Measurements from ENCODE around the gene OCEL1.

OCEL1 gene

DNA sequence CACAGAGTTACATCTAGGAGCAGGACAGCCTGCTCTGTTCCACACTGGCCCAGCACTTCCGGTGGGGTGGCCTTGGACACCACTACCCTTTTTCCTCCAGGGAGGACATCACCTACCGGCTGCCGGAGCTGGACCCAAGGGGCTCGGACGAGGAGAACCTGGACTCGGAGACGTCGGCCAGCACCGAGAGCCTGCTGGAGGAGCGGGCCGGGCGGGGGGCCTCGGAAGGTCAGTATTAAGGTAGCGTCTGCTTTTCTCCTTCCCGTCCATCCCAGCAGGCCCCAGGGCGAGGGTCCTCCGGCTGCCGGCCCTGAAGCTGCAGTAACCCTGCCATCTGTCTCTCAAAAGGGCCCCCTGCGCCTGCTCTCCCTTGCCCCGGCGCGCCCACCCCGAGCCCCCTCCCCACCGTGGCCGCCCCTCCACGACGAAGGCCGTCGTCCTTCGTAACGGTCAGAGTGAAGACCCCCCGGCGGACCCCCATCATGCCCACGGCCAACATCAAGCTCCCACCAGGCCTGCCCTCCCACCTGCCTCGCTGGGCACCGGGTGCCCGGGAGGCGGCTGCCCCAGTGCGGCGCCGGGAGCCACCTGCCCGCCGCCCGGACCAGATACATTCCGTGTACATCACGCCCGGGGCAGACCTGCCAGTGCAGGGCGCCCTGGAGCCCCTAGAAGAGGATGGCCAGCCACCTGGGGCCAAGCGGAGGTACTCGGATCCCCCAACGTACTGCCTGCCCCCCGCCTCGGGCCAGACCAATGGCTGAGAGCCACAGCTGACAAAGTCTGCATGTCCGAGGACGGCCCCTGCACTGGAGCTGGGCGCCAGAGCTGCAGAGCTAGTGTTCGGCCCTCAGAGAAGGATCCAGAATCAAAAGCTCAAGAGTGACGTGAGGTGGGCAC is 14.2 kb upstream of the OCEL1 start:
- DNase-seq = no peak

DNA sequence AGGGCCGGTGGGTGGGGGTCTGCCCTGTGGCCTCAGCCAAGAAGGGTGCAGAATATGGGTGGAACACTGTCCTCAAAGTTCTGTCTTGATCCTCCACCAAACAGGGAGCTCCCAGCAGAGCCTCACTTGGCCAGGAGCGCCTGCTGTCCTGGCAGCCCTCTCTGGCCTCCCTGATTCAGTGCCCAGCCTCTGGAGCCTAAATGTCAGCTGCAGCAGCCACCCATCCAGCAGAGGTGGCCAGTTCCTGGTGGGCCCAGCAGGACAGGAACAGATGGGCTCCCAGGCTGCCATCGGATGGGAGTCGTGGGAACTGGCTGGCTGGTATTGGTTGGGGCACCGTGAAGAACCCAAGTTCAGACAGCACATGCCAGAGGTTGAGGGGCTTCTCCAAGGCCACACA is 12.7 kb upstream of the OCEL1 start:
- DNase-seq = no peak

DNA sequence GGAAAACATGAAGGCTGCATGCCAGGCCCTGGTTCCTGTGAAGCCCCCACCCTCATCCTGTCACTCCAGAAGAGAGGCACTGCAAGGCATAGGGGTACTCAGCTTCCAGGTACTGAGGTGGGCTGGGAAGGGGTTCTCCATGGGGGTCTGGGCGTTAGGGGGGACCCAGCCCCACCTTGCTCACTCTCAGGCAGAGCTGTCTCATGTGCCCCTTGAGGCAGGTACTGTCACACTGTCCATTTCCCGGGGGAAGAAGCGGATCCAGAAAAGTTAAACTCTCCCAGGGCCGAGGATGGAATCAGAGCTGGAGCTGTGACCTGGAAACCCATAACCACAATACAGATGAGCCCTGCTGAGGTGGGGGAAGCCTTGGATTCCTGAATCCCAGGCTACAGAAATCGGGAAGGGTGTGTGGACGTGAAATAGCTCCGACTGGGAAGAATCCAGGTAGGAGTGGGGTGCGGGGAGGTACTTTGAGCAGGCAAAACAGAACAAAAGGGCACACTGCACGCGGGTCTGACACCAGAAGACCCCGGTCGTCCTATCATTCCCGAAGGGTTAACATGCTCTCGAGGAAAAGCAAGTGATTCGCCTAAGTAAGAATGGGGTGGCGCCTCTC is 11.4 kb upstream of the OCEL1 start:
- DNase-seq = no peak

DNA sequence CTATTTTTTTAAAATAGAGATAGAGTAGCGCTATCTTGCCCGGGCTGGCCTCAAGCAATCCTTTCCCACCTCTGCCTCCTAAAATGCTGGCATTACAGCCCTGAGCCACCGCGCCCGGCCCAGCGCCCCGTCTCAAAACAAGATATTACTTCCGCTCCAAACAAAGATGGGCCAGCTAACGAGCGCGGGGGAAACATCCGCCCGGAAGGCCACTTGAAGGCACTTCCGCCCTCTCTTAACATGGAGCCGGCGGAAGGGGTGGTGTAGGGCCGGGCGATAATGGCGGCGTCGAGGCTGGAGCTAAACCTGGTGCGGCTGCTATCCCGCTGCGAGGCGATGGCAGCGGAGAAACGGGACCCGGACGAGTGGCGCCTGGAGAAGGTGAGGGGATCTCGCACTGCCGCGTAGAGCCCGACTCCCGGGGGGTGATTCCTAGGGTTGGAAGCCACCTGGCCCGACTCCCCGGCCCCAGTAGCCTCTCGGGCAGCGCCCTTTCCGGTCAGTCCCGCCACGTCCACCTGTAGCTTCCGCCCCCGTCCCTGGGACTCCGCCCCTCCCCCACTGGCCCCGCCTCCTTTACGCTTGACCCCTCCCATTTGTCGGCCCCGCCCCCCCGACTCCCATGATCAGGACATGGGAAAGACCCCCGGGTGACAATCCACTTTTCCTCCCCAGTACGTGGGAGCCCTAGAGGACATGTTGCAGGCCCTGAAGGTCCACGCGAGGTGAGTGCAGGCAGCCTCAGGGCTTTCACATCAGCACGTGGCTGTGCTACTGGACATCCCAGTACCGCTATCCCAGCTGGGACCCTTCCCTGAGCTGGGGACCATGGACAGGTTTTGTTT is 10.7 kb upstream of the OCEL1 start, which contains the start of gene USE1:
Gene USE1 (plus strand): TSS at position 231 of the 845 bp plus-strand sequence. CDS start 49 bp downstream, at position 280.
- DNase-seq = peak; percentile 71 to 74

DNA sequence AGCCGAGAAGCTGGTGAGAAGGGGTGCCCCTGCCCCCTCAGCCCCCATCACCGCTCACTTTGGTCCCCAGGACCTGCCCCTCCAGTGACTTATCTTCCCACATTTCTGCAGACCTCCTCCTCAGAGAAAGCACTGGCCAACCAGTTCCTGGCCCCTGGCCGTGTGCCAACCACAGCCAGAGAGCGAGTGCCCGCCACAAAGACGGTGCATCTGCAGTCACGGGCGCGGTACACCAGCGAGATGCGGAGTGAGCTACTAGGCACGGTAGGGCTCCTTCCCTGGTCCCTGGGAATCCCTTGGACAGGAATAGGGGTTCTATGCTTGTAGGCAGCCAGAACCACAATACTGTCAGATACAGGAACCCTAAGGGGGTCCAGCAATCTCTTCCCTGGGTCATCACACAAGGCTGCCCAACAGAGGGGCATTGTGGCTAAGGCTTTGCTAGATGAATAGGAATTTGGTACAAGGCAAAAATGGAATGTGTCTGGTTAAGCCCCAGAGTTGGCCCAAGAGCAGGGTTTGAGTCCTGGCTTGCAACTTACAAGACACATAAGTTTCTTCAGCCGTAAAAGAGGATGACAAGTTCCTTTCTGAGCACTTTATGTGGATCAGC is 9.9 kb upstream of the OCEL1 start:
- DNase-seq = no peak

DNA sequence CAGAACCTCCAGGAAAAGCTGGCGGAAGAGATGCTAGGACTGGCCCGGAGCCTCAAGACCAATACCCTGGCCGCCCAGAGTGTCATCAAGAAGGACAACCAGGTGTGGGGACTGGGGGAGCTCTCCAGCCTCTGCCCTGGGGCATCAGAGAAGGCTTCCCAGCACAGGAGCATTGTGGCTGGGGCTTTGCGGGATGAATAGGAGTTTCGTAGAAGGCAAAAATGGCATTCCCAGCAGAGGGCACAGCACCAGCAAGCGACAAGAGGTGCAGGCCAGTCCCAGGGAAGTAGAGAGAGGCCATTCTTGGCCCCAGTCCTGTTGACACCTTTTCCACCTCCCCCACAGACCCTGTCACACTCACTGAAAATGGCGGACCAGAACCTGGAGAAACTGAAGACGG is 6.7 kb upstream of the OCEL1 start:
- no peak for DNase-seq

DNA sequence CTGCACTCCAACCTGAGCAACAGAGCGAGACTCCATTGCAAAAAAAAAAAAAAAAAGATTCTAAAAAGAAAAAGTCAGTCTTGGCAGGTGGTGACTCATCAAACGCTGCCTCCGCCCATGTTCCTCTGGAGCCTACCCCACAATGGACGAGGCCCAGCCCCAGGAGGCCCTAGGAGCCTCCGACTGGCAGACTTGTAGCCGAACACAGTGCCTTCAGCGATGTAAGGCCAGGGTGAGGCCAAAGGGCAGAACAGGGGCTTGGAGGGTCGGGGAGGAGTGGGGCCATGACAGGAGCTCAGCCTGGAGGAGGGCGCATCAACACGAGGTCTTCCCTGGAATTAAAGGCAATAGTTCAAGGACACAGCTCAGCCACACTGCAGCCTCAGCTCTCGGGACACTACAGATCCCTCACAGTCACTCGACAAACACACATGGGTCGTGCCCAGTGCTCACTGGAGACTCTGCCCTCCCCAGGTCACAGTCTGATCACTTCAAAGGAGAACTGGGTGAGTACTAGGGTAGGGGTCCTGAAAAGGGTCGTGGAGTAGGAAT is 5.7 kb upstream of the OCEL1 start:
- no peak for DNase-seq

DNA sequence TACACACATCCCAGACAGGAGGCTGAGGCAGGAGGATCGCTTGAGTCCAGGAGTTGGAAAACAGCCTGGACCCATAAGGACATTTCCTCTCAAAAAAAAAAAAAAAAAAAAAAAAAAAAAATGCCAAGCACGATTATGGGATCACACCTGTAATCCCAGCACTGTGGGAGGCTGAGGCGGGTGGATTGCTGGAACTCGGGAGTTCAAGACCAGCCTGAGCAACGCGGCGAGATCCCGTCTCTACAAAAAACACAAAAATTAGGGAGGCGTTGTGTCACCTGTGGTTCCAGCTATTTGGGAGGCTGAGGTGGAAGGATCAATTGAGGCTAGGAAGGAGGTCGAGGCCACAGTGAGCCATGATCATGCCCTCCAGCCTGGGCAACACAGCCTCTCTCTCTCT is 973 bp upstream of the OCEL1 start:
- DNase-seq = no peak

DNA sequence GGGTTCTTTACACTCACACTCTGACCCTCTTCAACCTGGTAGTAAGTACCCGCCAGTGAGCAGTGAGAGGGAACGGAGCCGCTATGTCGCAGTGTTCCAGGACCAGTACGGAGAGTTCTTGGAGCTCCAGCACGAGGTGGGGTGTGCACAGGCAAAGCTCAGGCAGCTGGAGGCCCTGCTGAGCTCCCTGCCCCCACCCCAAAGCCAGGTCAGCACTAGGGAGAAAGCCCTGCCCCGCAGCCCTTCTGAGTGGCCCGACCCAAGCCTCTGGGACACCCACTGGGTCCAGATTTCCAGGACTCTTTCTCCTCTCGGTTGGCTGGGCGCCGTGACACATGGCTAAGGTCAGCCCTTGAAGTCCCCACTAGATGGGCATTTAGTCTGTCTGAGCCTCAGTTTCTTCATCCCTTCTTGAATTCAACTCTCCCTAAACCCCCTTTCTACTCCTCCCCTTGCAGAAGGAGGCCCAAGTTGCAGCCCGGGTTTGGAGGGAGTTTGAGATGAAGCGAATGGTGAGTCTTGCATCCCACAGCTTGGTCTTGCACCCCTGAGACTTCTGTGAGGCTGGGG is 1.9 kb downstream of the OCEL1 start:
- no peak for DNase-seq

- no peak for DNase-seq
Observed at GRCh38 chr19:17229890-17230289, 3.9 kb downstream of the OCEL1 start.

- no peak for DNase-seq
Observed at GRCh38 chr19:17232258-17232657, 6.2 kb downstream of the OCEL1 start.

DNA sequence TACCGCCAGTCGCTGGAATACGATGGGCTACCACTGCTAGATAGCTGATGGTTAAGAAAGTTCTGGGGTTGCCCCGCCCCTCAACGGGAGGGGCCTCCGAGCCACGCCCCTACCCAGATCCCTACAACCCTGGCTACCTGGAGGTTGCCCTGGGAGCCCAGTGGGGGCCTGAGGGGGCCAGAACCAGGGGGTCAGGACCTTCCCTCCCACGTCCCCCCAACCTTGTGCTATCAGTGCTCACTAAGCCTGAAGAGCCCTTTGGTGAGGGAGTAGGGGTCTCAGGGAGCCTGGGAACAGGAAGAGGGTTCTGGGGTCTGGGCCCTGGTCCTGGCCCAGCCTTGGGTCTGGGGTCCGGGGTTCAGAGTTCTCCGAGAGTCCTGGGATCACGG is 8.9 kb downstream of the OCEL1 start:
- DNase-seq = no peak

- DNase-seq = no peak
Observed at GRCh38 chr19:17235300-17235970, 9.4 kb downstream of the OCEL1 start.

DNA sequence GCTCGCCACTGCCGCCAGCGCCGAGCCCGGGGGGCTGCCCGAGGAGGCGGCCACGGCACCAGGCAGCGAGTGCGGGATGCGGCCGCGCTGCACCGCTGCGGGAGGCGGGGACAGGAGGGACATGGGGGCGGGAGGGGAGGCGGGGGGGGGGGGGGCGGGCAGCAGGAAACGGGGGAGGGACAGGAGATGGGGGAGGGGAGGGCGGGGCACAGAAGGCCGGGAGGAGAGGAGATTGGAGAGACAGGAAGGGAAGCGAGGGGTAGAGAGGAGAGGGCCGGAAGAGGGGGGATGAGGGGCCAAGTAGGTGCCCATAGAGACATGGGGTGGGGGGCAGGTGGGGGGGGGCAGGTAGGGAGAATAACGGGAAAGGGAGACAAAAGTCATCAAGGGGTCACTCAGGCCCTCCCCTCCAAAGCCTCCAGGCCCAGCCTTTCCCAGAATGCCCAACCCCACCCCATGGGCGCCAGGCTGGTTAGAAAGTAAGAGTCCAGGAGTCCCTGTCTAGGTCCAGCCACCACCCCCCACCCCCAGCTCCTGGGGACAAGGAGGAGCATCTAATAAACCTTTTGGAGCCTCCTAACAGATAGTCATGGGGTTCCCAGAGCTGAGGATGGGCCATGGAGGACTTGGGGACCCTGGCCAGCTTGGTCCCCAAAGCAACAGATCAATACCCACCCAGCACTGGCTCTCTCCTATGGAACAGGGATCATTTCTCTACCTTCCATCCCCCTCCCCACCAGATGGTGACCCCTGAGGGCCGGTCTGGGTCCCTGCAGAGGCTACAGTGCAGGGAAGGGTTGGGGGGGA is 10.1 kb downstream of the OCEL1 start:
- no peak for DNase-seq

- no peak for DNase-seq
Observed at GRCh38 chr19:17236811-17237543, 11.0 kb downstream of the OCEL1 start.

- DNase-seq = no peak
Observed at GRCh38 chr19:17237747-17238706, 12.0 kb downstream of the OCEL1 start.

DNA sequence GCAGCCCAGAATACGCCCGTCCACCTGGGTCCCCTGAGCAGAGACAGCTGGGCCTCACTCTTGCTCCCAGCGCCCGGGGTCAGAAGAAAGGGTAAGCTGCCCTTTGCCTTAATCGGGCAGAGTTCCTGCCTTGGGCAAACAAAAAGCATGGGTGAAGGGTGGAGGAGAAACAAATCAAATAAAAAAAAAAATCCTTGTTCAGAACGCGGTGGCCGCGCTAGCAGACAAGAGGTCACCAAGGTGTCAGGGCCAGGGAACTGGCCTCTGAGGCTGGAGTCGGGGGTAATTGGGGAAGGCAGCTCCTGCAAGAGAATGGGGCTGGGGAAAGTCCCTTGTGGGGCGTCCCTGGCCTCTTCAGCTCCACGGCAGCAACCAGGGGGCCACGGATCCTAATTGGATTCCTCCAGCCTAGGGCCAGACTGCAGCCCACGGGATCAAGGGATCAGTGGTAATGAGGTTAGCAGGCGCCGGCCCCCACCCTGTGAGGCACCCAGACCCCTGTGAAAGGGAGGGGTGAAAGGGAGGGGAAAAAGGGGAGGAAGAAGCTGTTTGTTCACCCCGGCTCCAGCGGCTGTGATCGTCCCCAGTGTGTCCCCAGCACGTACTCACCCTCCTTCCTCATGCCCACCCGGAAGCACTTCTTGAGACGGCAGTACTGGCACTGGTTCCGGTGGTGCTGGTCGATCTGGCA is 14.2 kb downstream of the OCEL1 start:
- no peak for DNase-seq

- no peak for DNase-seq
Observed at GRCh38 chr19:17240826-17241399, 14.9 kb downstream of the OCEL1 start.
